ENCODE measurements around the gene RAB17.
A peak's percentile ranks its signal among the peaks of the same experiment; 100 is the strongest.

The RAB17 gene

GRCh38 chr2:237533668-237534161 is 56.8 kb downstream of the RAB17 start:
- peak; percentile 47 for DNase-seq

- DNase-seq = no peak
These were observed 58.4 kb downstream of the RAB17 start for GRCh38 chr2:237532160-237532559.

DNA sequence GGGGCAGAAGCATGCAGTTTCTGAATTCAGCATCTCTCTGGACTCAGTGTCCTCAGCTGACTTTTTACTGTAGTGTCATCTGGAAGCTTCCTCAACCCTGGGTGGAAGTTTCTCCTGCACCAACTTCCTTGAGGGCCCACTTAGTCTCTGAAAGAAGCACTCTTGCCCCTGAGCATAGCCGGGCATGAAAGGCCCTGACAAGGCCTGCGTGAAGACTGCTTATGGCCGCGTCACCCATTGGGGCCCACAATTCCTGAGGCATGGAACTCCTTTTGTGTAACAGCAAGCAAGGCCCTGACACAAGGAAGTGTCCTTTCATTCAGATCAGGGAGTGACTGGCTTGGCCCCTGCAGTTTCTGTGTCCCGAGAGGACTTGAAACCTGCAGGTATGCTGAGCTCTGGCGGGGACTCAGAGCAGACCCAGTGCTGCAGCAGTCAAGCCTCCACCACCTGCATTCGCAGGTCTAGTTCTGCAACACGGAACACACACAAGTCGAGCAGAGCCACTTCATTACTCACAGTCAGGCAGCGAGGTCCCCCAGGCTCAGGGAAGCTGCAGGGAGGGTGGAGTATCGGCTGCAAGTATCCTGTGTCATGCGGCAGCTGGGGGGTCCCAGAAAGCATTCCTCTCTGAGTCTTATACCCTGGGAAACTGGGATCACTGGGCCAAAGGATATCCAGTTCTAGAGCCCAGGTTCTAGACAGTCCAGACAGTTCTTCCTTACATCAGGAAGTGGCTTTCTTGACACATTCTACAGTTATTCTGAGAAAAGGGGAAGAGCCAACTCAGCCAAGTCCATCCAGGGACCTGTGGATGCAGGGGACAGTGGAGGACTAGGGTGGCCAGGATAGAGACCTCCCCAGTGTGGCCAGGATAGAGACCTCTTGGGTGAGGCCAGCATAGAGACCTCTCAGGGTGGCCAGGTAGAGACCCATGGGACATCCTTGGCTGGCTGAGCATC is 59.8 kb downstream of the RAB17 start:
- no peak for DNase-seq

GRCh38 chr2:237529452-237530402 is 60.8 kb downstream of the RAB17 start:
- no peak for DNase-seq

DNA sequence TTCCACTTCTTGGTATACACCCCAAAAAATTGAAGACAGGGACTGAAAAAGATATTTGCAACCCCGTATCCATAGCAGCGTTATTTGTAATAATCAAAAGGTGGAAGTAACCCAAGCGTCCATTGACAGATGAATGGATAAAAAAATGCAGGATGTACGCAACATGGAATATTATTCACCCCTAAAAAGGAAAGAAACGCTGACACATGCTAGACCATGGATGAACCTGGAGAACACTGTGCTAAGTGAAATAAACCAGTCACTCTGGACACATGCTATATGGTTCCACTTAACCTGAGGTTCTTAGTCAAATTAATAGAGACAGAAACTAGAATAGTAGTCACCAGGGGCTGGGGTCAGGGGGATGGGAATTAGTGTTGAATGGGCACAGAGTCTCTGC is 62.8 kb downstream of the RAB17 start:
- no peak for DNase-seq

DNA sequence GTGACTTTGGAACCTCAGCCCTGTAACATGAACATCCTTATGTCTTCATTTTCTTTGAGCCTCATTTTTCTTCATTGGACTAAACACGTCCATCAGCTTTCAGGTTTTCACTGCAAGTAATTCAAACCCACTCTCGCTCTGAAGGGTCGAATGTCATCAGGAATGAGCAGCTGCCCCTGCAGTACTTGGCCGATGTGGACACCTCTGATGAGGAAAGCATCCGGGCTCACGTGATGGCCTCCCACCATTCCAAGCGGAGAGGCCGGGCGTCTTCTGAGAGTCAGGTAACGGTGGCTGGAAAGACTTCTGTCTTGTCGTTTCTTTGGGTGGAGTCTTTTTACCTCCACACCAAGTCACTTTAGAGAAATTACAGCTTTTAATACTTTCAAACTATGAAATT is 63.3 kb downstream of the RAB17 start:
- DNase-seq = no peak

DNA sequence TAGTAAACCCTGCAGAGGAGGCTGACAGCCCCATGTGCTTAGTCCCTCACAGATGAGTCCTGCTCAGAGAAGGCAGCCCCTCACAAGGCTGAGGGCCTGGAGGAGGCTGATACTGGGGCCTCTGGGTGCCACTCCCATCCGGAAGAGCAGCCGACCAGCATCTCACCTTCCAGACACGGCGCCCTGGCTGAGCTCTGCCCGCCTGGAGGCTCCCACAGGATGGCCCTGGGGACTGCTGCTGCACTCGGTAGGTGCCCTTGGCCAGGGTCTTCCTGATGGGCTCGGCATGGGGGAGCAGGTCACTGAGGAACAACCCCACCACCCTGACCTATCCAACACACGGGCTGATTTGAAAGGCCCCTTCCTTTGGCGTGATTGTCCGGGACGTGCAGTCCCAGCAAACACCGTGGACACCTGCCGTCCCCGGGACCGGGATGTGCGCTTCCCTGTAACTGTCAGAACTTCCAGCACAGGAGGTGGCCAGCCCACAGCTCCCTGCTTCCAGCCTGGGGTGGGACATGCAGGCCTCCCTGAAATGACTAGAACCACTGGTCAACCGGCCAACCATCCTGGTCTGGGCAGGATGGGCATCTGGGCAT is 64.9 kb downstream of the RAB17 start:
- no peak for DNase-seq

- DNase-seq = no peak
These were observed 65.9 kb downstream of the RAB17 start for GRCh38 chr2:237524631-237525030.
